Muscle layer of duodenum (tissue), 2 donors: ENCODE measurements around the gene ZFP64.
"Not testable (repeated sequence)": the region's sequence is repeated elsewhere in the genome, so short reads cannot be mapped to it uniquely, and the experiment has no call there.

ENCODE experiments used
- H3K27ac ChIP-seq: one replicate; pipeline ENCODE4 v1.7.0; 2013; ENCODE audit warnings: mild to moderate bottlenecking, low read length
- H3K27me3 ChIP-seq: one replicate; pipeline ENCODE4 v1.7.0; 2013; ENCODE audit warnings: low read depth, mild to moderate bottlenecking, control low read depth, low read length
- H3K36me3 ChIP-seq, 2 donors: one replicate each; pipeline ENCODE4 v1.7.0; 2013; ENCODE audit warnings: low read length in 2 of 2, control low read depth in 1 of 2, mild to moderate bottlenecking in 1 of 2; ENCODE audit not compliant: insufficient read depth in 2 of 2, control insufficient read depth in 1 of 2
- H3K4me1 ChIP-seq, 2 donors: one replicate each; pipeline ENCODE4 v1.7.0; 2013; ENCODE audit warnings: low read length in 2 of 2, mild to moderate bottlenecking in 2 of 2, control low read depth in 1 of 2, moderate library complexity in 1 of 2; ENCODE audit not compliant: insufficient read depth in 2 of 2, control insufficient read depth in 1 of 2
- H3K4me3 ChIP-seq, 2 donors: one replicate each; pipeline ENCODE4 v1.7.0; 2013; ENCODE audit warnings: low read length in 2 of 2, low read depth in 1 of 2, mild to moderate bottlenecking in 1 of 2
- H3K9me3 ChIP-seq, 2 donors: one replicate each; pipeline ENCODE4 v1.7.0; 2013; ENCODE audit warnings: low read length in 2 of 2, control low read depth in 1 of 2, mild to moderate bottlenecking in 1 of 2; ENCODE audit not compliant: control insufficient read depth in 1 of 2
- donor health status: healthy.

The ZFP64 gene

GRCh38 chr20:52221362-52221761 lies 29.8 kb upstream of the ZFP64 start:
- not testable (repeated sequence) for H3K27me3 ChIP-seq, H3K4me3 ChIP-seq, H3K27ac ChIP-seq, H3K4me1 ChIP-seq, H3K36me3 ChIP-seq
- peaks cover 0 to 14% of the 10 kb centered on the region in 2 donors for H3K9me3 ChIP-seq

DNA sequence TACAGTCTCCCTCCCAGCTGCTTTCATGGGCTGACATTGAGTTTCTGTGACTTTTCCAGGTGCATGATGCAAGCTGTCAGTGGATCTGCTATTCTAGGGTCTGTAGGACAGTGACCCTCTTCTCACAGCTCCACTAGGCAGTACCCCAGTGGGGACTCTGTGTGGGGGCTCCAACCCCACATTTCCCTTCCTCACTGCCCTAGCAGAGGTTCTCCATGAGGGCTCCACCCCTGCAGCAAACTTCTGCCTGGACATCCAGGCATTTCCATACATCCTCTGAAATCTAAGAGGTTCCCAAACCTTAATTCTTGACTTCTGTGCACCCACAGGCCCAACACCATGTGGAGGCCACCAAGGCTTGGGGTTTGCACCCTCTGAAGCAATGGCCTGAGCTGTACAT lies 29.3 kb upstream of the ZFP64 start:
- not testable (repeated sequence) for H3K4me3 ChIP-seq, H3K4me1 ChIP-seq, H3K27ac ChIP-seq, H3K36me3 ChIP-seq, H3K27me3 ChIP-seq
- peaks cover 0 to 15% of the 10 kb centered on the region in 2 donors for H3K9me3 ChIP-seq

DNA sequence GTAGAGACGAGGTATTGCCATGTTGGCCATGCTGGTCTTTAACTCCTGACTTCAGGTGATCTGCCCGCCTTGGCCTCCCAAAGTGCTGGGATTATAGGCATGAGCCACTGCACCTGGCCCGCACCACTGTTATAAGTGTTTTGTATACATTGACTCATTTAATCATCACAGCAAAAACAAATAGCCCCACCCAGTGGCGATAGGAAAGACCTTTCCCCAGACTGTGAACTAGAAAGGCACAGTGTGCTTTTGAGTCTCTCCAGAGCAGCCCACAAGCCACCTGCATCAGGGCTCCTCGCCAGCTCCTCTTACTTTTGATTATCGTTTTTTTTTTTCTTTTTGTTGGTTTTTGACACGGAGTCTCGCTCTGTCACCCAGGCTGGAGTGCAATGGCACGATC lies 27.9 kb upstream of the ZFP64 start:
- Histone ChIP-seq H3K27me3 (no peaks in the 10 kb centered on the region), H3K9me3 (peaks cover 0 to 18% of the 10 kb centered on the region in 2 donors), H3K36me3 (no peaks in the 10 kb centered on the region), H3K4me1 (no peaks in the 10 kb centered on the region), H3K27ac (no peak overlapping the region), H3K4me3 (no peak overlapping the region)

- no peaks in the 10 kb centered on the region for H3K36me3 ChIP-seq
- no peak overlapping the region for H3K27ac ChIP-seq
- H3K4me1 ChIP-seq = no peaks in the 10 kb centered on the region
- no peaks in the 10 kb centered on the region for H3K27me3 ChIP-seq
- H3K4me3 ChIP-seq = no peak overlapping the region
- H3K9me3 ChIP-seq = peaks cover 0 to 23% of the 10 kb centered on the region in 2 donors
Measured at GRCh38 chr20:52217689-52218395, 26.3 kb upstream of the ZFP64 start.

DNA sequence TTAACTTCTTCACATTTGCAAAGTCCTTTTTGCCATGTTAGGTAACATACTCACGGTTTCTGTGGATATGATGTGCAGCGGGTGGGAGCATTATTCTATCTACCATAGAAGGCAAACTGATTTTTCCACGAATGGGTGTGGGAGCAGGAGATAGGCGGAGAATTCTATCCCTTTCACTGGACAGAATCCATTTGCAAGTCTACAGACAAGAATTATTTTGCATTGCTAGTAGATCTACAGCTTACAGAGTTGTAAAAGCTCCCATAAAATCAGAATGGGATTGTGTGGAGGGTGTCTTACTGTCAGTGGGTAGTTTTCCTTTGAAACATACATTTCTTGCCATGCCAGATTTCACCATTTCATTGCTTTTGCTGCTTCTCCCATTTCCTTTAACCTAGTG lies 22.4 kb upstream of the ZFP64 start:
- no peaks in the 10 kb centered on the region for H3K27me3 ChIP-seq
- H3K9me3 ChIP-seq = peaks cover 0 to 17% of the 10 kb centered on the region in 2 donors
- no peak overlapping the region for H3K27ac ChIP-seq
- H3K4me1 ChIP-seq = no peaks in the 10 kb centered on the region
- H3K36me3 ChIP-seq = no peaks in the 10 kb centered on the region
- no peak overlapping the region for H3K4me3 ChIP-seq

DNA sequence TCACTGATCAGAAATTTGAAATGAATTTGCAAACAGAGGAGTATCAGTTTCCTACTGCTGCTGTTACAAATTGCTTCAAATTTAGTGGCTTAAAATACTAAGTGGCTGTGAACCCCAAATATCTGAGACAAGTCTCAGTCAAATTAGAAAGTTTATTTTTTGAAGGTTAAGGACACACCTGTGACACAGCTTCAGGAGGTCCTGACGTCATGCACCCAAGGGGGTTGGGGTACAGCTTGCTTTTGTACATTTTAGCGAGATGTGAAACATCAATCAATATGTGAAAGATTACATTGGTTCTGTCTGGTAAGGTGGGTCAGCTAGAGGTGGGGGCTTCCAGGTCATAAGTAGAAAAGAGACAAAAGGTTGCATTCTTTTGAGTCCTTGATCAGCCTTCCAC lies 21.4 kb upstream of the ZFP64 start:
- Histone ChIP-seq H3K9me3 (peaks cover 0 to 17% of the 10 kb centered on the region in 2 donors), H3K27ac (no peak overlapping the region), H3K4me3 (no peak overlapping the region), H3K27me3 (no peaks in the 10 kb centered on the region), H3K36me3 (no peaks in the 10 kb centered on the region), H3K4me1 (no peaks in the 10 kb centered on the region)

DNA sequence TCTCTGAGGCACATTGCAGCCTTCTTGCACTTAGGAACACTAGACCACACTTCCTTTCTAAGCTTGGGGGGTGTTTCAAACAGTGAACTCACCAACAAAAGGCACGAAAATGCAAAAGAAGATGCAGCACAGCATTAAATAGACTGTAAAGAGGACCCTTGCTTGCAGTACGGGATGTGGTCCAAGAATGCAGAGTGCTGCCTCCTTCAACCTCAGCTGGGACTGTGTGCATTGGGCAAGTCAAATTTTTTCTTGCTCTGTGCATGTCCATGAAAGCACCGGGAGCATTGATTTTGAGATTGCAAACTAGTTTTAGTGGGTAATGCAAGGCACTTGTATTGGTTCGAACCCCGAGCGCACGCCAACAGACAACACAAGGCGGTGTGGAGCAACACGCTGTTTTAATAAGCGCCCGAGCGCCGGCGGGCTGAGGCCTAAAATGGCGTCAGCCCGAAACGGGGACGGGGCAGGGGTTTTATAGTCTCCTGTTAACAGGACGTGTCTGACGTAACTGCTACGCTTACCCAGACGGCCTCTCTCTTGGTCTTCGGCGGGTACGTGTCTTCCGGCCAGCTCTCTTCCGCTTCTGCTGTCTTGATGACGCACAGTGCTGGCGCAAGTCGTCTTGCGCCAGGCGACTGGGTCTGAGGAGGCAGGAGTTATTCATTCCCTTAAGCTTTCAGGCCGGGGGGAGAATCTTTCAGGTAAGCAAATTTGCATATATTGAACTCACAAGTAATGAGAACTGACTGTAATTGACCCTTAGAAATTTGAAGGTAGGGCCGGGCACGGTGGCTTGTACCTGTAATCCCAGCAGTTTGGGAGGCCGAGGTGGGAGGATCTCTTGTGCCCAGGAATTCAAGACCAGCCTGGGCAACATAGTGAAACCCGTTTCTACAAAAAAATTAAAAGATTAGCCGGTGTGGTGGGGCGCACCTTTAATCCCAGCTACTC lies 18.7 kb upstream of the ZFP64 start:
- no peak overlapping the region for H3K4me3 ChIP-seq
- no peak overlapping the region for H3K27ac ChIP-seq

GRCh38 chr20:52209154-52209571 lies 17.6 kb upstream of the ZFP64 start:
- H3K4me1 ChIP-seq = no peaks in the 10 kb centered on the region
- no peaks in the 10 kb centered on the region for H3K36me3 ChIP-seq
- H3K27me3 ChIP-seq = no peaks in the 10 kb centered on the region
- H3K4me3 ChIP-seq = no peak overlapping the region
- H3K9me3 ChIP-seq = peaks cover 0 to 5% of the 10 kb centered on the region in 2 donors
- H3K27ac ChIP-seq = no peak overlapping the region

More for the DNA sequence above, 18.7 kb upstream of the ZFP64 start:
- Histone ChIP-seq H3K36me3 (no peaks in the 10 kb centered on the region), H3K27me3 (no peaks in the 10 kb centered on the region), H3K9me3 (peaks cover 0 to 6% of the 10 kb centered on the region in 2 donors), H3K4me1 (no peaks in the 10 kb centered on the region)

DNA sequence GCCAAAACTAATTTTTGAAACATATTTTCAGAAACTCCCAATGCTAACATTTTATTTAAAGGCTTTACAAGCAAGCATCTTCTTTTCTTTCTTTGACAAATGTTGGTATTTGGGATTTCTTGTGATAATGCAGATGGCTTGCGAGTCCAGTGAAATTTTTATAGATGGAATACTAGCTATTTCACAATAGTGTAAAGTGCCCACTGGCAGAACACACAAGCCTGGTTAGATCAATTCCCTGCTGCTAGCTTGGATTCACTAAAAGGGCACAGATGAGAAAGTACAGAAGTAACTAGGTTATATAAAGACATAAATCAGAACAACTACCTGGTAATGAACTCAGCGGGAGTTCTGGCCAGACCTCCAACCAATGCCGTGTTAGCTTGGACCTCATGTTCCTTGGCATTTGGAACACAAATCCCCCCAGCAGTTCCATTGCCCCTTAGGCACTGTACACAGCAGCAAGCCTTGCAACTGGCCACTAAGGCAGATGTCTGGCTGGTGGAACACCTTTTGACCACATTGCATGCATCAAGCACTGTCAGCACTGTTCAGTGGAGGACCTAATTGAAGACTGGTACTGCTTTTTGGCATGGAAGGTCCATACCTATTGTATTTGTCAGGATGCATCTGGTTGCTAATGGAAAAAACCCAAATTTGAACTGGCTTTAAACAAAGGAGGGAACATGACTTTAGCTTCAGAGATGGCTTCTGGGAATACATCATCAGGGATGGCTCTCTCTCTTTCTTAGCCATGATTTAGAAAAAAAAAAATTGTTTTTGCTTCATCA lies 15.6 kb upstream of the ZFP64 start:
- no peak overlapping the region for H3K4me3 ChIP-seq
- no peaks in the 10 kb centered on the region for H3K4me1 ChIP-seq
- no peaks in the 10 kb centered on the region for H3K9me3 ChIP-seq
- no peaks in the 10 kb centered on the region for H3K27me3 ChIP-seq
- no peaks in the 10 kb centered on the region for H3K36me3 ChIP-seq
- H3K27ac ChIP-seq = no peak overlapping the region

- Histone ChIP-seq H3K4me1 (no peaks in the 10 kb centered on the region), H3K27me3 (no peaks in the 10 kb centered on the region), H3K27ac (no peak overlapping the region), H3K36me3 (no peaks in the 10 kb centered on the region), H3K4me3 (no peak overlapping the region), H3K9me3 (no peaks in the 10 kb centered on the region)
Measured at GRCh38 chr20:52204136-52204535, 12.6 kb upstream of the ZFP64 start.

DNA sequence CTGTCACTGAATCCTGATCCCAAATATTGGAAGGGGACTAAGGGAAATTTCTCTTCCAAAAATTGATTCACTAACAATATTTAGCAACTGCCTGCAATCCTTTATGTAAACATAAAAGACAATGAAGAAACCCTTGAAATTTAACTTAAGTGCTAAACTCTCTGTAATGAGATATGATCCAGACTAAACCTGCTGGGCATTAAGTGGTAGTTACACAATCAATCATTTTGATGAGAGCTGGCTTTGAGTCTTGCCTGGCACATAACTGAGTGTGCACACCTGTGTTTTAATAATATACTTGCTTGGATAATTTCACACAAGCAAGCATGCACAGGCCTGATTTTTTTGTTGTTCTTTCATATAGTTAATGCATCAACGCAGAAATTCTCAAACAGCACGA lies 9.8 kb upstream of the ZFP64 start:
- H3K27ac ChIP-seq = no peak overlapping the region
- no peaks in the 10 kb centered on the region for H3K27me3 ChIP-seq
- H3K36me3 ChIP-seq = no peaks in the 10 kb centered on the region
- H3K4me3 ChIP-seq = no peak overlapping the region
- no peaks in the 10 kb centered on the region for H3K9me3 ChIP-seq
- H3K4me1 ChIP-seq = no peaks in the 10 kb centered on the region
